HG03442 (cell line): ENCODE measurements around the gene STK35.

Source experiments
- ATAC-seq: cut with Tn5 transposase; IDR thresholded peaks from one replicate; pipeline ENCODE4 v1.9.1; 2021; ENCODE audit warnings: mild to moderate bottlenecking, moderate library complexity; ENCODE audit not compliant: unreplicated experiment

The STK35 gene

GRCh38 chr20:2132461-2132901, 30.9 kb downstream of the STK35 start:
- ATAC-seq: no peak

- no peak for ATAC-seq
Measured at GRCh38 chr20:2133318-2134183, 31.9 kb downstream of the STK35 start.

GRCh38 chr20:2135013-2135412, 33.4 kb downstream of the STK35 start:
- no peak for ATAC-seq

- ATAC-seq: no peak
Measured at GRCh38 chr20:2136275-2136674, 34.6 kb downstream of the STK35 start.

GRCh38 chr20:2137552-2138201, 36.0 kb downstream of the STK35 start:
- no peak for ATAC-seq

- ATAC-seq: no peak
Measured at GRCh38 chr20:2138396-2138795, 36.8 kb downstream of the STK35 start.

- ATAC-seq: no peak
Measured at GRCh38 chr20:2139250-2139649, 37.6 kb downstream of the STK35 start.

GRCh38 chr20:2139736-2140135, 38.1 kb downstream of the STK35 start:
- no peak for ATAC-seq

GRCh38 chr20:2140561-2140960, 38.9 kb downstream of the STK35 start:
- ATAC-seq: no peak

- ATAC-seq: no peak
Measured at GRCh38 chr20:2141600-2142575, 40.3 kb downstream of the STK35 start.

GRCh38 chr20:2142649-2143048, 41.0 kb downstream of the STK35 start:
- no peak for ATAC-seq

GRCh38 chr20:2143594-2143993, 42.0 kb downstream of the STK35 start:
- no peak for ATAC-seq

- no peak for ATAC-seq
Measured at GRCh38 chr20:2144850-2145249, 43.2 kb downstream of the STK35 start.

GRCh38 chr20:2145376-2145775, 43.7 kb downstream of the STK35 start:
- ATAC-seq: no peak

- no peak for ATAC-seq
Measured at GRCh38 chr20:2146080-2146867, 44.6 kb downstream of the STK35 start.

GRCh38 chr20:2149507-2149906, 47.9 kb downstream of the STK35 start:
- ATAC-seq: no peak

GRCh38 chr20:2150660-2151059, 49.0 kb downstream of the STK35 start:
- ATAC-seq: no peak

- no peak for ATAC-seq
Measured at GRCh38 chr20:2151858-2152281, 50.2 kb downstream of the STK35 start.

- no peak for ATAC-seq
Measured at GRCh38 chr20:2152317-2152716, 50.7 kb downstream of the STK35 start.

- no peak for ATAC-seq
Measured at GRCh38 chr20:2153326-2153725, 51.7 kb downstream of the STK35 start.
